Progenitor cell of endocrine pancreas (in vitro differentiated cells): Measurements from ENCODE around the gene CUEDC1. TPM values are rescaled to one million over a fixed set of nuclear protein-coding genes. Genes with fewer than 3 reads are reported as not detected.

Source experiments
- DNase-seq: peaks from one replicate; pipeline ENCODE4 v3.0.0; 2021; ENCODE audit warnings: low spot score; ENCODE audit not compliant: unreplicated experiment
- H3K27ac Mint-ChIP-seq: 2 replicates; pipeline ENCODE4 v1.8.0; 2021; ENCODE audit warnings: mild to moderate bottlenecking, moderate library complexity, mixed read lengths
- H3K27me3 Mint-ChIP-seq: 2 replicates; pipeline ENCODE4 v1.8.0; 2021; ENCODE audit warnings: mixed read lengths
- H3K36me3 Mint-ChIP-seq: 2 replicates; pipeline ENCODE4 v1.8.0; 2022; ENCODE audit warnings: mixed read lengths; ENCODE audit not compliant: insufficient read depth
- H3K4me1 Mint-ChIP-seq: 2 replicates; pipeline ENCODE4 v1.8.0; 2021; ENCODE audit warnings: low read depth, mixed read lengths
- H3K4me3 Mint-ChIP-seq: 2 replicates; pipeline ENCODE4 v1.8.0; 2021; ENCODE audit warnings: low read depth, mild to moderate bottlenecking, moderate library complexity, mixed read lengths
- H3K9me3 Mint-ChIP-seq: 2 replicates; pipeline ENCODE4 v1.8.0; 2021; ENCODE audit warnings: low read depth, mixed read lengths
- CTCF ChIP-seq: fragments of 200-600 bp; sonication (generic); IDR thresholded peaks from one replicate; pipeline ENCODE4 v1.5.0; 2021; ENCODE audit warnings: antibody characterized with exemption, mild to moderate bottlenecking; ENCODE audit not compliant: unreplicated experiment
- total RNA-seq: library from RNA; stranded (reverse); gene quantifications from 2 replicates; pipeline ENCODE4 v1.2.1, GENCODE V29; 2021

CUEDC1 gene
- total RNA-seq, 1 donor from 2014 or later = 30.8 TPM

- H3K9me3 Mint-ChIP-seq = no peaks in the 10 kb centered on the region
- H3K36me3 Mint-ChIP-seq = no peaks in the 10 kb centered on the region
- TF ChIP-seq CTCF = peak; percentile 94
- H3K4me3 Mint-ChIP-seq = peak overlapping the region; percentile 61
- H3K27me3 Mint-ChIP-seq = no peaks in the 10 kb centered on the region
- peak overlapping the region; percentile 95 for H3K27ac Mint-ChIP-seq
- H3K4me1 Mint-ChIP-seq = peaks cover 16% of the 10 kb centered on the region
- peak; percentile 91 for DNase-seq
Observed at GRCh38 chr17:57892146-57892819, 62.9 kb downstream of the CUEDC1 start.

GRCh38 chr17:57890857-57891232 lies 64.4 kb downstream of the CUEDC1 start:
- no peak overlapping the region for H3K4me3 Mint-ChIP-seq
- DNase-seq = no peak
- TF ChIP-seq CTCF = no peak
- H3K9me3 Mint-ChIP-seq = no peaks in the 10 kb centered on the region
- peaks cover 16% of the 10 kb centered on the region for H3K4me1 Mint-ChIP-seq
- no peak overlapping the region for H3K27ac Mint-ChIP-seq
- no peaks in the 10 kb centered on the region for H3K36me3 Mint-ChIP-seq
- no peaks in the 10 kb centered on the region for H3K27me3 Mint-ChIP-seq

GRCh38 chr17:57889892-57890856 lies 65.0 kb downstream of the CUEDC1 start:
- TF ChIP-seq CTCF = no peak
- Mint-ChIP-seq H3K27me3 (no peaks in the 10 kb centered on the region), H3K36me3 (no peaks in the 10 kb centered on the region), H3K4me1 (peaks cover 16% of the 10 kb centered on the region), H3K4me3 (no peak overlapping the region), H3K27ac (no peak overlapping the region), H3K9me3 (no peaks in the 10 kb centered on the region)
- no peak for DNase-seq

- Mint-ChIP-seq H3K36me3 (no peaks in the 10 kb centered on the region), H3K4me1 (peaks cover 15% of the 10 kb centered on the region), H3K27ac (peak overlapping the region; percentile 69), H3K4me3 (no peak overlapping the region), H3K9me3 (no peaks in the 10 kb centered on the region), H3K27me3 (no peaks in the 10 kb centered on the region)
- TF ChIP-seq CTCF = no peak
- DNase-seq = no peak
Observed at GRCh38 chr17:57889252-57889651, 66.0 kb downstream of the CUEDC1 start.
